LNCAP (cell line): Measurements from ENCODE around the gene RTN4RL2.

Experiments used
- CTCF ChIP-seq: fragments of 450-650 bp; IDR thresholded peaks from 2 replicates; pipeline ENCODE4 v1.5.1; 2017; ENCODE audit warnings: mild to moderate bottlenecking

RTN4RL2 gene

GRCh38 chr11:57523419-57523818, 63.1 kb downstream of the RTN4RL2 start:
- TF ChIP-seq CTCF: no peak
